Activated CD4-positive, alpha-beta memory T cell treated with anti-CD3 and anti-CD28 coated beads for 36 hours (primary cell): ENCODE results near the gene STAT6. TPM values are rescaled to one million over a fixed set of nuclear protein-coding genes. Genes with fewer than 3 reads are reported as not detected.

Source experiments
- CTCF ChIA-PET: fragments of 350-600 bp; sonication (Branson Sonifier 250); formaldehyde crosslinking; loops from one replicate; lab custom pipeline; 2021; ENCODE audit warnings: antibody characterized with exemption, inconsistent platforms; lab: Charles Lee
- POLR2A ChIA-PET: fragments of 350-600 bp; sonication (Branson Sonifier 250); formaldehyde crosslinking; loops from one replicate; lab custom pipeline; 2021; ENCODE audit warnings: antibody characterized with exemption; lab: Charles Lee
- DNase-seq: peaks from one replicate; pipeline ENCODE4 v3.0.0-alpha.2; 2020
- H3K27ac Mint-ChIP-seq: one replicate; pipeline ENCODE4 v1.8.0; 2021; ENCODE audit warnings: mixed read lengths
- H3K27me3 Mint-ChIP-seq: one replicate; pipeline ENCODE4 v1.8.0; 2021; ENCODE audit warnings: mixed read lengths
- H3K36me3 Mint-ChIP-seq: one replicate; pipeline ENCODE4 v1.8.0; 2021; ENCODE audit warnings: mixed read lengths
- H3K4me1 Mint-ChIP-seq: one replicate; pipeline ENCODE4 v1.8.0; 2021; ENCODE audit warnings: low read depth, mixed read lengths
- H3K4me3 Mint-ChIP-seq: one replicate; pipeline ENCODE4 v1.8.0; 2021; ENCODE audit warnings: mild to moderate bottlenecking, mixed read lengths
- H3K9me3 Mint-ChIP-seq: one replicate; pipeline ENCODE4 v1.8.0; 2021; ENCODE audit warnings: mixed read lengths
- intact Hi-C: fragments of 100-400 bp; cut with micrococcal nuclease; formaldehyde crosslinking; loops from one replicate; pipeline ENCODE4 v1.15.1; 2023
- total RNA-seq, 2 experiments: library from RNA; stranded (reverse); gene quantifications; one replicate each; pipeline ENCODE4 v1.2.3, GENCODE V29; 2021

Gene STAT6
- total RNA-seq, 2 experiments from 2014 or later = 209 to 218 TPM

DNA sequence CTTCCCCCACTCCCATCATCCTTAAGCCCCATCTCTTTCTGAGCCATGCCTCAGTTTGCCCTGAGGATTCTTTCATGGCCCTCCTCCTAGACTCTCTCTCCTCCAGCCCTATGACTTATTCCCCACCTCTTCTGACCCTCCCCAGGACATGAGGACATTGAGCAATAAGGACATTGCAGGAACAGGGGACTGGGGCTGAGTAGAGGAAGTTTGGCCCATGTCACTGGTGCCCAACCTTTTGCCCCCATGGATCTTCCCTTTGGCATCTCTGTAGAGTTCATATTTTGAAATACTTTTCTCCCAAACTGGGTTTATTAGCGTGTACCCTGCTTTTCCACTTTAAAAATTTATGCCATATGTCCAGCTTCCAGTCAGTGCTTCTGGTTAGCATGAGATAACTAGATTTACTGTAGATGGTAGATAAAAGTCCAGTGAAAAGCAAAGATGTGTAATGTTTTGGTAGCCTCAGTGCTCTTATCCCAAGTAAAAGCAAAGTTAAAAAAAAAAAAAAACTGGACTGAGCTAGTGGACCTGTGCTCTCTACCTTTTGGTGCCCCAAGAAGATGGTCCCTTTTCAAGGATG, 42.3 kb upstream of the STAT6 start:
- H3K9me3 Mint-ChIP-seq = no peaks in the 10 kb centered on the region
- no peak for DNase-seq
- no peak overlapping the region for H3K27ac Mint-ChIP-seq
- ChIA-PET POLR2A (no interaction called here), CTCF (interaction anchor here (0.6 kb wide), 1 partner anchor 153 kb away, joined by 3 read pairs; no protein-coding TSS in a partner anchor)
- no peaks in the 10 kb centered on the region for H3K27me3 Mint-ChIP-seq
- no peak overlapping the region for H3K4me3 Mint-ChIP-seq
- intact Hi-C loops = no loop called here
- no peaks in the 10 kb centered on the region for H3K36me3 Mint-ChIP-seq
- peaks cover 6% of the 10 kb centered on the region for H3K4me1 Mint-ChIP-seq

DNA sequence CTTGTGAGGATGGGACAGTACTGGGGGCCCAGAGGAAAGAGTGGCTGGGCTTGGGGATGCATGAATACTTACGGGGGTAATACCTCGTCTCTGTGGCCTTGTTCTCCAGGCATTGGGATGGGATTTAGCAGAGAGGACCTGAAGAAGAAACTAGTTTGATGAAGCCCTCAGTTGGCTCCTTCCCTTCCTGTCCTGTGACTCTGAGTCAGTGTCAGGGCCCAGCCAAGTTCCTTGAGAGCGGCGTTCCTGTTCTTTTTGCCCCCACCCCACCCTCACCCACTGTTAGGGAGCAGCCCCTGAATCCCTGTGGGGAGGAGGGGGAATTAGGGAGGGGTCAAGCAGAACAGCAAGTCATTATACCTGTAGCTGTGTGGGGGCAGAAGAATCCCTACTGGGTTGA, 41.5 kb upstream of the STAT6 start:
- H3K27ac Mint-ChIP-seq = no peak overlapping the region
- peaks cover 2% of the 10 kb centered on the region for H3K4me1 Mint-ChIP-seq
- no peak for DNase-seq
- no peak overlapping the region for H3K4me3 Mint-ChIP-seq
- ChIA-PET POLR2A (no interaction called here), CTCF (interaction anchor here (0.9 kb wide), 1 partner anchor 31 kb away, joined by 3 read pairs; no protein-coding TSS in a partner anchor)
- intact Hi-C loops = no loop called here
- no peaks in the 10 kb centered on the region for H3K9me3 Mint-ChIP-seq
- H3K27me3 Mint-ChIP-seq = no peaks in the 10 kb centered on the region
- H3K36me3 Mint-ChIP-seq = no peaks in the 10 kb centered on the region

DNA sequence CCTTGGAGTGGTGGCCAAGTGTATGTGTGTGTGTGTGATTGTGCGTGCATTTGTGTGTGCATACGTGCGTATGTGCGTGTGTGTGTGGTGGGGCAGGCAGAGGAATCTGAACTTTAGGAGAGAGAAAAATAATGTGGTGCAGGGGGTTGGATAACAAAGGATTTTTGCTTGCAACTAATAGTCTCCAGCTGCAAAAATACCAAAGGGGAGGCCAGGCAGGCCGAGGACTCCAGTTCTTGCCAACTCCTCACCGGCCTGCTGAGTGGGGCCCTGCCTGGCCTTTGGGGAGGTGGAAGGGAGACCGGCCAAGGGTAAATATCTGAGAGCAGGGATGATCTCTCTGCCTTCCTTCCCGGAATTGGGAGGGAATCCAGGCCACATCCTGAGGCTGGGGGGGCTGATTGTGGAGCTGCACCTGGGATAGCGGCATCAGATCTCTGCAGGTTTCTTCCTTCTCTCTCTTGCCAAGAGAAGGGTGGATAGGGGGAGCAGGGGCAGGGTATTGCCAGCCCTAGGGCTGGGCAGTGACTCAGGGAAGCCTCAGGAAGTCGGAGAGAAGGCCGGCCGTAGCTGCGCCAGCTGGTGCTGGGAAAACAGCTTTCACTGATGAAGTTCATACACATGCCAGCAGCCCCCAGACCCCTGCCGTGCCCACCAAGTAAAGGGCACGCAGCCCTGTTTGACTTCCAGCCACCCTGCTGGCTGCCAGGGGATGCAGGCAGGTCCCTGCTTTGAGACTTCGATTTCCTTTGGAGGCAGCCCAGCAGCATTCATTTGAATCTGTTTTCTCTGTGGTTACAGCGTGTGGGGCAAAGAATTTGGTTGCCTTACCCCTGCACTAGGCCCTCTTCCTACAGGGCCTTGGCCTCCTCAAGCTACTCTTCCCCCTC, 40.8 kb upstream of the STAT6 start:
- Mint-ChIP-seq H3K36me3 (no peaks in the 10 kb centered on the region), H3K4me3 (no peak overlapping the region), H3K4me1 (no peaks in the 10 kb centered on the region), H3K27ac (no peak overlapping the region), H3K9me3 (no peaks in the 10 kb centered on the region), H3K27me3 (no peaks in the 10 kb centered on the region)
- intact Hi-C loops = no loop called here
- ChIA-PET POLR2A (no interaction called here), CTCF (interaction anchor here (0.9 kb wide), 1 partner anchor 31 kb away, joined by 3 read pairs; no protein-coding TSS in a partner anchor)
- DNase-seq = no peak

DNA sequence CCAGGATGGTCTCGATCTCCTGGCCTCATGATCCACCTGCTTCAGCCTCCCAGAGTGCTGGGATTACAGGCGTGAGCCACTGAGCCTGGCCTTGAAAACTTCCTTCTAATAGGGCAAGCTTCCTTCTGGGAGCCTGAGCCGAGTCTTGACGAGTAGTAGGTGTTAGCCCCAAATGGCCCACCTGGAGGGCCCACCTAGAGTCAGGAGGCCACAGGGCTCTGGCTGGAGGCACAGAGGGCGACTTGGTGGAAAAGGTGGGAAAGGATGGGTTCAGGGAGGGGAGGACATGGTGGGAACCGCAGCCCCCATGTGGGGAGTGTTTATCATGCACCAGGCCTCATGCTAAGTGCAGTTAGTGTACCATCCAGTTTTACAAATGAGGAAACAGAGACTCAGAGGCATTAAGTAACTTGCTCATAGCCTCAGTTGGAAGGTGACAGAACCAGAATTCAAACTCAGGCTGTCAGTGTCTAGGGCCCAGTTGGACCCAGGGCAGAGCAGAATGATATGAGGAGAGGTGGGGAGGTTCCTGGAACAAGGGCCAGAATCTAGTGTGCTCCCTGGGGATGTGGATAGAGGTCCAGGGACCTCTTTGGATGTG, 39.3 kb upstream of the STAT6 start:
- intact Hi-C loops = no loop called here
- no peaks in the 10 kb centered on the region for H3K9me3 Mint-ChIP-seq
- H3K4me3 Mint-ChIP-seq = no peak overlapping the region
- ChIA-PET CTCF (no interaction called here), POLR2A (no interaction called here)
- H3K36me3 Mint-ChIP-seq = no peaks in the 10 kb centered on the region
- H3K27ac Mint-ChIP-seq = no peak overlapping the region
- no peaks in the 10 kb centered on the region for H3K27me3 Mint-ChIP-seq
- no peaks in the 10 kb centered on the region for H3K4me1 Mint-ChIP-seq
- no peak for DNase-seq

DNA sequence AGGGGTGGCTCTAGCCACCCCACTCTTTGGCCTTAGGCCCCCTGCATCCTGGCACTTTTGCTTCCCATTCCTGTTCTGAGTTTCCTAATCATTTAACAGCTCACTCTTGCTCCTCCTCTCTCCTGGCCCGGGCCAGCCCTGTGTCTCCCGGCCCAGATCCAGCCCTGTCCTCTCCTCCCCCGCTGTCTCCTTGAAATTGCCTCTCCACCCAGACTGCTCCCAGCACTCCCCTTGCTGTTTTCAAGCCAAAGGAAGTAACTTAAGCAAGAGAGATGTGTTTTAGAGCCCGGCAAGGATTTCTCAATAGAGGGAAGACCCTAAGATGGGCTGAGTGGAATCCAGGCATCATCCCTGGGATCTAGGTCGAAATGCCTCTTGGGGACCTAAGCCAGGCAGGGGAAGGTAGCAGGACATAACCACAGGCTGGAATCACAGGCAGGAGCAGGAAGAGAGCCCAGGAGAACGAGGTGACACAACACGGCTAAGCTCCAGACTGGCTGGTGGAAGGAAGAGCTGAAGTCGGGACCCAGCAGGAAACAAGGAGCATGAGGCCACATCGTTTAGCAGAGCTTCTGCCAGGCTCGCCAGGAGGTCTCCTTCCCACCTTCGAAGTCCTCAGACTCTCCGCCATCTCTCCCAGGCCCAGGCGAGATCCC, 38.2 kb upstream of the STAT6 start:
- no peaks in the 10 kb centered on the region for H3K27me3 Mint-ChIP-seq

DNA sequence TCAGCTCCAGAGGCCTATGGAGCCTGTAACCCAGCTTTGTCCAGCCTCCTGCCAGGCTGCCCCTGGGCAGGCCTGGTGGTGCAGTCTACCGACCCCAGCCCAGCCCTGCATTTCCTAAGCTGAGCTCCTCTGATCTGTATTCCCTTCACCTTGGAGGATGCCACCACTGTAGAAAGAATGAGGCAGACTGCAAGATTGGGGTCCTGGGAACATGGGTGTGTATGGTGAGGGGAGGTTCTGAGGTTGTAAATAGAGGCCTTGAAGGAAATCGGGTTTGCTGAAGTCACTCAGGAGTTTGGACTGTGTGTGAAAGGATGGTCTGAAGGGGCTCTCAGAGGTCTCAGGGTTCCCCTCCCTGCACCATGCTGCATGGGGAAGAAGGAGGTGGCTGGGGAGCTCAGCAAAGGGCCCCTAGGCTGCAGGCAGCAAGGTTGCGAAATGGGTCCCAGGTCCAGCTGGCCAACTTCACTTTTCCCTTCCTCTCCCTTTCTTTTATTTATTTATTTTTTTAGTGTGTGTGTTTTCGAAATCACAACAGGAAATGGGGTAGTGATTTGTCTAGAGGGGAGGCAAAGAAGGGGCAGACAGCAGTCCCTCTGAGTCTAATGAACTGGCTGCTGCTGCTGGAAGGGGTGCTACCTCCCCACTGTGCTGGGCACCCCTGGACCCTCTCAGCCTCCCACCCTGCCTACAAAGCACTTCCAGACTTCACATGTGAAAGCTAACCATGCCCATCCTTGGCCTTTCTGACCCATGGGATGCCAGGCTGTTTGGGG, 37.5 kb upstream of the STAT6 start:
- H3K36me3 Mint-ChIP-seq = no peaks in the 10 kb centered on the region
- ChIA-PET CTCF (interaction anchor here (1.2 to 1.5 kb wide), 2 partner anchors 26 to 34 kb away, joined by 4 read pairs; no protein-coding TSS in a partner anchor), POLR2A (no interaction called here)
- no peaks in the 10 kb centered on the region for H3K9me3 Mint-ChIP-seq
- H3K4me1 Mint-ChIP-seq = no peaks in the 10 kb centered on the region
- no peaks in the 10 kb centered on the region for H3K27me3 Mint-ChIP-seq
- no peak for DNase-seq
- no peak overlapping the region for H3K27ac Mint-ChIP-seq
- intact Hi-C loops = no loop called here
- no peak overlapping the region for H3K4me3 Mint-ChIP-seq

More for the DNA sequence above, 38.2 kb upstream of the STAT6 start:
- Mint-ChIP-seq H3K36me3 (no peaks in the 10 kb centered on the region), H3K9me3 (no peaks in the 10 kb centered on the region), H3K4me1 (no peaks in the 10 kb centered on the region), H3K4me3 (no peak overlapping the region), H3K27ac (no peak overlapping the region)
- intact Hi-C loops = no loop called here
- DNase-seq = no peak
- ChIA-PET CTCF (interaction anchor here (1.5 kb wide), 1 partner anchor 33 kb away, joined by 4 read pairs; no protein-coding TSS in a partner anchor), POLR2A (no interaction called here)

DNA sequence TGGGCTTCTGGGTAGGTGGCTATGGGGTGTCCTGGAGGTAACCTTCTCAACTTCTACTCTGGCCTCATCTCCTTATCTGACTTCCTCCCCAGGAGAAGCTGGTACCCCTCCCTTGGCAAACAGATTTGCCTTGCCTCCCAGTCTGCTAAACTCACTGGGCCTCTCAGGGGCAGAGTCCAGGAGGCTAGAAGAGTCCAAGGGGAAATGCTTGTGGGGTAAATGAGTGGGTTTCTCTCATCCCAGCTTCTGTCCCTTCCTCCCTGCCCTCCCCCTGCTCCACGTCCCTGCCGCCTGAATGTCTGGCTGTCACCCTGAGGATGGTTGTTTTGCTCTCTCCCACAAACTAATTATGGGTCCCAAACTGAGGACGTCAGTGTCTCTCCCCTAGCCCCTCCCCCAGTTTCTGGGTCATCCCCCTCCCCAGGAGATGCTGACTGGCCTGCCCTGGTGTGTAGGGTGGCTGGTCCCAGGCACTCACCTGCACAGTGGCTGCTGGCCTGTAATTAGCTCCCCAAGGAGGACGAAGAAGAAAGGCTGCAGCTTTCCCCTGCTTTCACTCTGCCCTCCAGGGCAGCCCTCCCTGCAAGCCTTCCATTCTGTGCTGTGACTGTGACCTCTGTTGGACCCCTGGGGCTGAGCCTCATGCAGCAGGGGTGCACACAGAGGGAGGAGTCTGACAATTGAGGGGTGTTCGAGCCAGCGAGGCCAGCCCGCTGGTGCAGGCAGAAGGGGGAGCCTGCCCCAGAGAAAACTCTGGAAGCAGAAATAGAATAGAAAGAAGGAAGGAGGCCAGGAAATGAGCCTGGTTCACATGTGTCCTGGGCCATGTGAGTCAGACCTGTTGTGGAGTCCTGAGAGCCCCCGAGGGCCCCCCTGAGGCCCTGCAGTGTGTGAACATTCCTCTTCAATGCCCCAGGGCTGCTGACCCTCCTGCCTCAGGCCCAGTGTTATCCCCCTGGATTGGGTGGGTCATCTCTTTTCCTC, 36.1 kb upstream of the STAT6 start, which contains the start of gene LRP1-AS:
Gene LRP1-AS (minus strand): TSS at position 659 of the 984 bp plus-strand sequence.
- POLR2A ChIA-PET = no interaction called here
- Mint-ChIP-seq H3K27ac (no peak within 1 kb of the TSS), H3K27me3 (no peaks in the 10 kb centered on the region)

DNA sequence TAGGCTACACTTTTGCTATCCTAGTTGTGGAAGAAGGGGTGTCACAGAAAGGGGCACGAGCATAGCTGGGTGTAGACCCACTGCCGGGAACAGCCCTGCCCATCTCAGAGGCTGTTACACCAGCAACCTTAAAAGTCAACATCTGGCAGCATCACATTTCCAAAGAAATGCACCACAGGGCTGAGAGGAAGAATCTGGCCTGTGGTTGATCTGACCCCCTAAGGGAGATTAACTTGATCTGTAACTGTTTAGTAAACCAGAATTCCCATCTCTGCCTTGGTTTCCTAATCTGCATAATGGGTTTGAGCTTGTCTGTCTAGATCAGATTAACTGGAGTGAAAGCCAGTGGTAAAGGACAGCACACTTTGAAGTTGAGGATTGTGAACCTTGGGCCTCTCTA, 34.9 kb upstream of the STAT6 start:
- Mint-ChIP-seq H3K4me3 (no peak overlapping the region), H3K27me3 (no peaks in the 10 kb centered on the region), H3K36me3 (no peaks in the 10 kb centered on the region), H3K9me3 (no peaks in the 10 kb centered on the region), H3K27ac (no peak overlapping the region), H3K4me1 (no peaks in the 10 kb centered on the region)
- CTCF ChIA-PET = interaction anchor here (1.0 kb wide), 1 partner anchor 30 kb away, joined by 3 read pairs; no protein-coding TSS in a partner anchor
- POLR2A ChIA-PET = no interaction called here
- no peak for DNase-seq
- intact Hi-C loops = no loop called here

More for the DNA sequence above, 36.1 kb upstream of the STAT6 start, which contains the start of gene LRP1-AS:
- DNase-seq = no peak
- CTCF ChIA-PET = interaction anchor here (1.0 kb wide), 1 partner anchor 29 kb away, joined by 3 read pairs; no protein-coding TSS in a partner anchor
- intact Hi-C loops = no loop called here
- Mint-ChIP-seq H3K36me3 (no peaks in the 10 kb centered on the region), H3K4me1 (no peaks in the 10 kb centered on the region), H3K4me3 (no peak within 1 kb of the TSS), H3K9me3 (no peaks in the 10 kb centered on the region)

DNA sequence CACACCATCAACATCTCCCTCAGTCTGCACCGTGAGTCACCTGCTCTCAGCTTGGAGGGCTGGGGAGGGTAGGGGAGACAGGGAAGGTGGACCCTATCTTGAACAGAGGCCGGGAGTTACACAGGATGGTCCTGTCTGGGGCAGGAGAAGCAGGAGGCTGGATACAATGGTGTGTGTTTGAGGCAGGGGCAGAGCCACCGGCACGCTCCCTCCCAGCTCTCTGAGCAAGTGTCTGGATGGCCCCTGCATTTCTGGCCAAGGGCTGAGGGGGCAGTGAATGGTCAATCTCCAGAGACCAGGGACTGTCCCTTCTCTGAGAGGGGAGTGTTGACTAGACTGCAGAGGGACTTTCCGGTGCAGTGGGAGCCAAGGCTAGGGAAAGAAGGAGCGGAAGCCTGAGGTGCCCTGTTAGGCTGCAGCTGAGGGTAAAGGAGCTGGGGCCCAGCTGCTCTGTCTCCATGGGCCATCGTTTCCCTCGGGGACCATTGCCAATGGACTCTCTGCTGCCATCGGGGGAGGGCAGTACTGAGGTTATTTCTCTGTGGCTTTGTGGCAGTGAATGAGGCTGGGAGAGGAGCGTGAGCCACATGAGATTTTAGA, 34.4 kb upstream of the STAT6 start:
- H3K4me3 Mint-ChIP-seq = no peak overlapping the region
- intact Hi-C loops = no loop called here

DNA sequence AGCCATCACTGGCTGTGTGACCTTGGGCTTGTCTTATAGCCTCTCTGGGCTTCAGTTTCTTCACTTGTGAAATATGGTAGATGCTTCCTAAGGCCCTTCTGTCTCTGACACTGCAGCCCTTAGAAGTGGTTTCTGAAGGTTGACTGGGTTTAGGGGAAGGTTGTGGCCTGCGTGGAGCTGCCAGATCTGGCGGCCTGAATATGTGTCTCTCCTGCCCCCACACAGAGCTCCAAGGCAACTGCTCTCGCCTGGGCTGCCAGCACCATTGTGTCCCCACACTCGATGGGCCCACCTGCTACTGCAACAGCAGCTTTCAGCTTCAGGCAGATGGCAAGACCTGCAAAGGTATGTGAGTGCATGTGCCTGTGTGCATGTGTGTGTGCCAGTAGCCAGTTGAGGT, 32.3 kb upstream of the STAT6 start:
- POLR2A ChIA-PET = no interaction called here
- Mint-ChIP-seq H3K4me3 (no peak overlapping the region), H3K4me1 (no peaks in the 10 kb centered on the region), H3K27ac (no peak overlapping the region), H3K36me3 (no peaks in the 10 kb centered on the region), H3K9me3 (no peaks in the 10 kb centered on the region), H3K27me3 (no peaks in the 10 kb centered on the region)
- CTCF ChIA-PET = no interaction called here
- DNase-seq = no peak
- intact Hi-C loops = no loop called here

More for the DNA sequence above, 34.4 kb upstream of the STAT6 start:
- no peak for DNase-seq
- H3K9me3 Mint-ChIP-seq = no peaks in the 10 kb centered on the region
- CTCF ChIA-PET = no interaction called here
- H3K27me3 Mint-ChIP-seq = no peaks in the 10 kb centered on the region
- no peak overlapping the region for H3K27ac Mint-ChIP-seq
- H3K4me1 Mint-ChIP-seq = no peaks in the 10 kb centered on the region
- POLR2A ChIA-PET = no interaction called here
- H3K36me3 Mint-ChIP-seq = no peaks in the 10 kb centered on the region
